OCI-LY1 (cell line): ENCODE data around the gene ST3GAL5.

ENCODE experiments used
- CTCF ChIP-seq: fragments of 200-600 bp; sonication (generic), shearing (Covaris generic); IDR thresholded peaks from 2 replicates; pipeline ENCODE4 v1.5.1; 2017; ENCODE audit warnings: mild to moderate bottlenecking, antibody characterized with exemption, low read length, moderate library complexity, mixed read lengths
- EZH2 ChIP-seq: fragments of 200-600 bp; sonication (generic), shearing (Covaris generic); IDR thresholded peaks from 2 replicates; pipeline ENCODE4 v1.8.0; 2017; ENCODE audit warnings: borderline replicate concordance, mixed run types, mild to moderate bottlenecking, antibody characterized with exemption, low read length, moderate library complexity, mixed read lengths

- TF ChIP-seq EZH2 (no peak), CTCF (no peak)
Observed at GRCh38 chr2:85806358-85807118, 82.3 kb downstream of the ST3GAL5 start.
